SK-N-SH (cell line): ENCODE results near the gene EIPR1. TPM values are rescaled to one million over a fixed set of nuclear protein-coding genes. Genes with fewer than 3 reads are reported as not detected.

Experiments used
- CTCF ChIA-PET: fragments of 300-600, 350-600 bp; formaldehyde crosslinking; extraction: SDS; loops from one replicate; lab custom pipeline; 2021; lab: Yijun Ruan, JAX
- POLR2A ChIA-PET: fragments of 350-600 bp; sonication (Branson Sonifier 250); formaldehyde crosslinking; extraction: SDS; loops from one replicate; lab custom pipeline; 2020; ENCODE audit warnings: antibody characterized with exemption, inconsistent platforms; lab: Yijun Ruan, JAX
- DNase-seq: peaks from one replicate; pipeline ENCODE4 v3.0.0; 2012
- H2AFZ ChIP-seq: fragments of 200-600 bp; sonication (generic); 2 replicates; pipeline ENCODE4 v1.8.1; 2016; ENCODE audit warnings: antibody characterized with exemption, mild to moderate bottlenecking, low read depth
- H3F3A ChIP-seq: fragments of 200-600 bp; sonication (generic); replicated peaks from 2 replicates; pipeline ENCODE3; 2016; ENCODE audit warnings: antibody characterized with exemption, mild to moderate bottlenecking; ENCODE audit not compliant: insufficient read depth
- H3K27ac ChIP-seq, 2 experiments: fragments of 200-500 bp in 1 of 2; fragments of 200-600 bp in 1 of 2; sonication (Bioruptor generic) in 1 of 2; sonication (generic), shearing (Covaris generic) in 1 of 2; 2 replicates each; pipeline versions ENCODE4 v1.5.1 to v1.6.1; 2014 to 2016; ENCODE audit warnings: low read depth in 2 of 2, inconsistent platforms in 1 of 2, low read length in 1 of 2, mild to moderate bottlenecking in 1 of 2, mixed read lengths in 1 of 2
- H3K27me3 ChIP-seq: fragments of 200-600 bp; sonication (generic), shearing (Covaris generic); 2 replicates; pipeline ENCODE4 v1.6.1; 2016; ENCODE audit warnings: mixed run types; ENCODE audit not compliant: insufficient read depth
- H3K36me3 ChIP-seq, 2 experiments: fragments of 200-500 bp in 1 of 2; fragments of 200-600 bp in 1 of 2; sonication (Bioruptor generic) in 1 of 2; sonication (generic) in 1 of 2; replicated peaks in 1 of 2; 2 replicates each; pipeline versions ENCODE3 to v1.5.1; 2014 to 2016; ENCODE audit warnings: low read length in 1 of 2, mild to moderate bottlenecking in 1 of 2; ENCODE audit not compliant: insufficient read depth in 2 of 2, control insufficient read depth in 1 of 2
- H3K4me1 ChIP-seq, 2 experiments: fragments of 200-500 bp in 1 of 2; fragments of 200-600 bp in 1 of 2; sonication (Bioruptor generic) in 1 of 2; sonication (generic), shearing (Covaris generic) in 1 of 2; 2 replicates each; pipeline versions ENCODE4 v1.5.1 to v1.6.1; 2014 to 2016; ENCODE audit warnings: low read depth in 1 of 2, low read length in 1 of 2, mixed run types in 1 of 2; ENCODE audit not compliant: insufficient read depth in 2 of 2, control insufficient read depth in 1 of 2
- H3K4me2 ChIP-seq: fragments of 200-600 bp; sonication (generic), shearing (Covaris generic); 2 replicates; pipeline ENCODE4 v1.6.1; 2017; ENCODE audit warnings: mixed run types
- H3K4me3 ChIP-seq, 2 experiments: fragments of 200-500 bp in 1 of 2; fragments of 200-600 bp in 1 of 2; sonication (Bioruptor generic) in 1 of 2; sonication (generic), shearing (Covaris generic) in 1 of 2; 2 replicates each; pipeline versions ENCODE4 v1.5.1 to v1.8.1; 2014 to 2016; ENCODE audit warnings: low read depth in 2 of 2, inconsistent platforms in 1 of 2, low read length in 1 of 2, mild to moderate bottlenecking in 1 of 2, mixed read lengths in 1 of 2, moderate library complexity in 1 of 2
- H3K79me2 ChIP-seq: fragments of 200-600 bp; sonication (generic); 2 replicates; pipeline ENCODE4 v1.8.1; 2017; ENCODE audit warnings: mild to moderate bottlenecking; ENCODE audit not compliant: insufficient read depth
- H3K9ac ChIP-seq: fragments of 200-600 bp; sonication (generic); 2 replicates; pipeline ENCODE4 v1.6.1; 2017; ENCODE audit warnings: mixed run types
- H3K9me2 ChIP-seq: fragments of 200-600 bp; sonication (generic); 2 replicates; pipeline ENCODE4 v1.6.1; 2017; ENCODE audit warnings: mixed run types
- H3K9me3 ChIP-seq: fragments of 200-600 bp; sonication (generic); 2 replicates; pipeline ENCODE4 v1.6.1; 2017; ENCODE audit warnings: mixed run types, mild to moderate bottlenecking, moderate library complexity
- H4K20me1 ChIP-seq: fragments of 200-600 bp; sonication (generic); 2 replicates; pipeline ENCODE4 v1.6.1; 2017; ENCODE audit warnings: mild to moderate bottlenecking, mixed run types; ENCODE audit not compliant: insufficient read depth
- CHD2 ChIP-seq: fragments of 150-350 bp; IDR thresholded peaks from 2 replicates; pipeline ENCODE4 v1.6.1; 2018; ENCODE audit warnings: low read length; ENCODE audit not compliant: partially characterized antibody
- ELF1 ChIP-seq: IDR thresholded peaks from 2 replicates; pipeline ENCODE4 v1.4.0; 2012
- FOXJ3 ChIP-seq: sonication (generic); formaldehyde crosslinking; IDR thresholded peaks from 2 replicates; pipeline ENCODE4 v1.5.1; 2020; ENCODE audit warnings: mild to moderate bottlenecking, missing genetic modification reagents
- GABPA ChIP-seq: IDR thresholded peaks from 2 replicates; pipeline ENCODE4 v1.4.0; 2012; ENCODE audit warnings: low read depth, mild to moderate bottlenecking
- MEF2A ChIP-seq: IDR thresholded peaks from 2 replicates; pipeline ENCODE4 v1.4.0; 2012; ENCODE audit warnings: low read depth, borderline replicate concordance
- POLR2AphosphoS5 ChIP-seq: IDR thresholded peaks from 2 replicates; pipeline ENCODE4 v1.6.1; 2012; ENCODE audit warnings: low read depth, low read length
- RAD21 ChIP-seq: IDR thresholded peaks from 2 replicates; pipeline ENCODE4 v1.6.1; 2012; ENCODE audit warnings: mild to moderate bottlenecking, low read length
- RFX5 ChIP-seq: IDR thresholded peaks from 2 replicates; pipeline ENCODE4 v1.6.1; 2012; ENCODE audit warnings: mild to moderate bottlenecking, improper control_type of control experiment, low read length
- SIN3A ChIP-seq: IDR thresholded peaks from 2 replicates; pipeline ENCODE4 v1.6.1; 2012; ENCODE audit warnings: low read depth, mild to moderate bottlenecking, low read length, moderate library complexity, borderline replicate concordance
- SMC3 ChIP-seq: IDR thresholded peaks from 2 replicates; pipeline ENCODE4 v1.6.1; 2012; ENCODE audit warnings: low read depth, low read length, improper control_type of control experiment
- TAF1 ChIP-seq: IDR thresholded peaks from 2 replicates; pipeline ENCODE4 v1.6.1; 2012; ENCODE audit warnings: low read depth, mild to moderate bottlenecking, low read length, moderate library complexity, borderline replicate concordance
- WGBS: methylation state at CpG from one replicate; pipeline ENCODE4 v1.1.6; 2017; ENCODE audit warnings: low lambda C conversion rate; 5-methylcytosine and 5-hydroxymethylcytosine counted together
- polyA plus RNA-seq, 3 experiments: library from polyadenylated mRNA; depleted of rRNA; stranded (reverse); fragments of >200 nt; gene quantifications; 2 replicates each; pipeline ENCODE4 v1.2.3, GENCODE V29; 2012
- TF ChIP-seq, protein P1 (sequence below): IDR thresholded peaks from 2 replicates; pipeline ENCODE4 v1.4.0; 2012; ENCODE audit warnings: low read depth
- TF ChIP-seq, protein P2 (sequence below): IDR thresholded peaks from 2 replicates; pipeline ENCODE4 v1.6.1; 2012; ENCODE audit warnings: mild to moderate bottlenecking, low read depth, low read length, moderate library complexity
- TF ChIP-seq, protein P3 (sequence below): fragments of 150-350 bp; IDR thresholded peaks from 2 replicates; pipeline ENCODE4 v1.6.1; 2016; ENCODE audit warnings: mild to moderate bottlenecking, low read depth, low read length
- TF ChIP-seq, protein P4 (sequence below): fragments of 200-600 bp; sonication (generic); IDR thresholded peaks from 2 replicates; pipeline ENCODE4 v1.6.1; 2017; ENCODE audit warnings: antibody characterized with exemption, mild to moderate bottlenecking, moderate library complexity
- TF ChIP-seq, protein P5 (sequence below): IDR thresholded peaks from 2 replicates; pipeline ENCODE4 v1.4.0; 2012; ENCODE audit warnings: low read depth, borderline replicate concordance

EIPR1 gene
- polyA plus RNA-seq, 1 of the 3 experiments (the other 2 are of a cell fraction): 85.9 TPM

DNA sequence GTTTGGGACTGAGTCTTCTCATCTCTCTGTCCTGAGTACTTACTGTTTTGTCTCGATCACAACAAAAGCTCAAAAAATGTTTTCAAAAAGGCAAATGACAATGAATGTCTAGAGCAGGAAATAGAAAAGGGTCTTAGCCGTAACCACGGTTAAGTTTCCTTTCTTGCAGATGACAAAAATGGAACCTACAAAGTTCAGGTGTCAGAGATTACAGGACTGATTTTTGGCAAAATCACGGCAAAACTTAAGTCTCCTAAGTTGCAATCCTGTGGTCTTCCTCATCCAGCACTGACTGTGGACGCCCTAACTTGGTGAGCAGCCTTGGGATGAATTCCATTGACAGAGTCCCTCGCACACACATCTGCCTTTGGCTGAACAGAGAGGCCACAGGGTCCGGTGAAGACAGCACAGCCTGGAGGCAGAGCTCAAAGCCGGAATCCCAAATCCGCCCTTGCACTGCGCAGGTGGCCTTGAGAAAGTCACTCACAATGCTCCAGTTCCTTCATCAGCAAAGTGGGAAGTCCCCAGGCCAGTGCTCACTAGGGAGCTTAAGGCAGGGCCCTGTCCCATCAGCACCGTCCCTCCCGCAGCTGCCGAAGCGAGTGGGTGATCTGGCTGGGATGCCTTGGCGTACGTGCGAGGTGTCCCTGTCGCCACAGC is 55.2 kb downstream of the EIPR1 start:
- no peaks in the 10 kb centered on the region for H3K9me2 ChIP-seq
- WGBS: 95% methylated on average over 18 of the region's 18 CpGs
- H3K9me3 ChIP-seq: no peaks in the 10 kb centered on the region
- POLR2A ChIA-PET: interaction anchor here (1.2 kb wide), 1 partner anchor 19 kb away, joined by 3 read pairs; no protein-coding TSS in a partner anchor
- no peak overlapping the region for H2AFZ ChIP-seq
- TF ChIP-seq, protein P1, sequence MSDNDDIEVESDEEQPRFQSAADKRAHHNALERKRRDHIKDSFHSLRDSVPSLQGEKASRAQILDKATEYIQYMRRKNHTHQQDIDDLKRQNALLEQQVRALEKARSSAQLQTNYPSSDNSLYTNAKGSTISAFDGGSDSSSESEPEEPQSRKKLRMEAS: no peak
- TF ChIP-seq, protein P2, sequence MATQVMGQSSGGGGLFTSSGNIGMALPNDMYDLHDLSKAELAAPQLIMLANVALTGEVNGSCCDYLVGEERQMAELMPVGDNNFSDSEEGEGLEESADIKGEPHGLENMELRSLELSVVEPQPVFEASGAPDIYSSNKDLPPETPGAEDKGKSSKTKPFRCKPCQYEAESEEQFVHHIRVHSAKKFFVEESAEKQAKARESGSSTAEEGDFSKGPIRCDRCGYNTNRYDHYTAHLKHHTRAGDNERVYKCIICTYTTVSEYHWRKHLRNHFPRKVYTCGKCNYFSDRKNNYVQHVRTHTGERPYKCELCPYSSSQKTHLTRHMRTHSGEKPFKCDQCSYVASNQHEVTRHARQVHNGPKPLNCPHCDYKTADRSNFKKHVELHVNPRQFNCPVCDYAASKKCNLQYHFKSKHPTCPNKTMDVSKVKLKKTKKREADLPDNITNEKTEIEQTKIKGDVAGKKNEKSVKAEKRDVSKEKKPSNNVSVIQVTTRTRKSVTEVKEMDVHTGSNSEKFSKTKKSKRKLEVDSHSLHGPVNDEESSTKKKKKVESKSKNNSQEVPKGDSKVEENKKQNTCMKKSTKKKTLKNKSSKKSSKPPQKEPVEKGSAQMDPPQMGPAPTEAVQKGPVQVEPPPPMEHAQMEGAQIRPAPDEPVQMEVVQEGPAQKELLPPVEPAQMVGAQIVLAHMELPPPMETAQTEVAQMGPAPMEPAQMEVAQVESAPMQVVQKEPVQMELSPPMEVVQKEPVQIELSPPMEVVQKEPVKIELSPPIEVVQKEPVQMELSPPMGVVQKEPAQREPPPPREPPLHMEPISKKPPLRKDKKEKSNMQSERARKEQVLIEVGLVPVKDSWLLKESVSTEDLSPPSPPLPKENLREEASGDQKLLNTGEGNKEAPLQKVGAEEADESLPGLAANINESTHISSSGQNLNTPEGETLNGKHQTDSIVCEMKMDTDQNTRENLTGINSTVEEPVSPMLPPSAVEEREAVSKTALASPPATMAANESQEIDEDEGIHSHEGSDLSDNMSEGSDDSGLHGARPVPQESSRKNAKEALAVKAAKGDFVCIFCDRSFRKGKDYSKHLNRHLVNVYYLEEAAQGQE: no peak
- TF ChIP-seq, protein P3, sequence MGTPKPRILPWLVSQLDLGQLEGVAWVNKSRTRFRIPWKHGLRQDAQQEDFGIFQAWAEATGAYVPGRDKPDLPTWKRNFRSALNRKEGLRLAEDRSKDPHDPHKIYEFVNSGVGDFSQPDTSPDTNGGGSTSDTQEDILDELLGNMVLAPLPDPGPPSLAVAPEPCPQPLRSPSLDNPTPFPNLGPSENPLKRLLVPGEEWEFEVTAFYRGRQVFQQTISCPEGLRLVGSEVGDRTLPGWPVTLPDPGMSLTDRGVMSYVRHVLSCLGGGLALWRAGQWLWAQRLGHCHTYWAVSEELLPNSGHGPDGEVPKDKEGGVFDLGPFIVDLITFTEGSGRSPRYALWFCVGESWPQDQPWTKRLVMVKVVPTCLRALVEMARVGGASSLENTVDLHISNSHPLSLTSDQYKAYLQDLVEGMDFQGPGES: no peak
- TF ChIP-seq MEF2A (no peak), POLR2AphosphoS5 (no peak), FOXJ3 (CRISPR knock-in tag) (no peak), ELF1 (no peak), TAF1 (no peak), SMC3 (no peak), RAD21 (no peak), CHD2 (no peak), GABPA (no peak), RFX5 (no peak), SIN3A (no peak)
- TF ChIP-seq, protein P4, sequence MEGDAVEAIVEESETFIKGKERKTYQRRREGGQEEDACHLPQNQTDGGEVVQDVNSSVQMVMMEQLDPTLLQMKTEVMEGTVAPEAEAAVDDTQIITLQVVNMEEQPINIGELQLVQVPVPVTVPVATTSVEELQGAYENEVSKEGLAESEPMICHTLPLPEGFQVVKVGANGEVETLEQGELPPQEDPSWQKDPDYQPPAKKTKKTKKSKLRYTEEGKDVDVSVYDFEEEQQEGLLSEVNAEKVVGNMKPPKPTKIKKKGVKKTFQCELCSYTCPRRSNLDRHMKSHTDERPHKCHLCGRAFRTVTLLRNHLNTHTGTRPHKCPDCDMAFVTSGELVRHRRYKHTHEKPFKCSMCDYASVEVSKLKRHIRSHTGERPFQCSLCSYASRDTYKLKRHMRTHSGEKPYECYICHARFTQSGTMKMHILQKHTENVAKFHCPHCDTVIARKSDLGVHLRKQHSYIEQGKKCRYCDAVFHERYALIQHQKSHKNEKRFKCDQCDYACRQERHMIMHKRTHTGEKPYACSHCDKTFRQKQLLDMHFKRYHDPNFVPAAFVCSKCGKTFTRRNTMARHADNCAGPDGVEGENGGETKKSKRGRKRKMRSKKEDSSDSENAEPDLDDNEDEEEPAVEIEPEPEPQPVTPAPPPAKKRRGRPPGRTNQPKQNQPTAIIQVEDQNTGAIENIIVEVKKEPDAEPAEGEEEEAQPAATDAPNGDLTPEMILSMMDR: no peak
- TF ChIP-seq, protein P5, sequence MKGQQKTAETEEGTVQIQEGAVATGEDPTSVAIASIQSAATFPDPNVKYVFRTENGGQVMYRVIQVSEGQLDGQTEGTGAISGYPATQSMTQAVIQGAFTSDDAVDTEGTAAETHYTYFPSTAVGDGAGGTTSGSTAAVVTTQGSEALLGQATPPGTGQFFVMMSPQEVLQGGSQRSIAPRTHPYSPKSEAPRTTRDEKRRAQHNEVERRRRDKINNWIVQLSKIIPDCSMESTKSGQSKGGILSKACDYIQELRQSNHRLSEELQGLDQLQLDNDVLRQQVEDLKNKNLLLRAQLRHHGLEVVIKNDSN: no peak
- no peak for DNase-seq
- no peak overlapping the region for H3K9ac ChIP-seq
- H4K20me1 ChIP-seq: peaks cover 10% of the 10 kb centered on the region; the same call in 1 of the 2 replicates
- peaks cover 0 to 40% of the 10 kb centered on the region in 2 experiments for H3K36me3 ChIP-seq
- no peak overlapping the region for H3K4me2 ChIP-seq
- H3K27me3 ChIP-seq: no peaks in the 10 kb centered on the region
- H3K27ac ChIP-seq: no peak overlapping the region
- H3F3A ChIP-seq: no peaks in the 10 kb centered on the region
- no peak overlapping the region for H3K4me3 ChIP-seq
- CTCF ChIA-PET: interaction anchor here (1.3 kb wide), 2 partner anchors 8 to 20 kb away, joined by 4 to 5 read pairs; no protein-coding TSS in a partner anchor
- peaks cover 0 to 3% of the 10 kb centered on the region in 2 experiments; a peak in 1 of 4 replicates for H3K4me1 ChIP-seq
- 0 out of 2 replicates have a peak, but pooled peaks cover 5% of the 10 kb centered on the region for H3K79me2 ChIP-seq
